Measurements from ENCODE around the gene PSME2. TPM values are rescaled to one million over a fixed set of nuclear protein-coding genes. Genes with fewer than 3 reads are reported as not detected.

The PSME2 gene
- polyA plus RNA-seq, 2 of the 4 experiments (the other 2 are of a cell fraction): 137 to 144 TPM

DNA sequence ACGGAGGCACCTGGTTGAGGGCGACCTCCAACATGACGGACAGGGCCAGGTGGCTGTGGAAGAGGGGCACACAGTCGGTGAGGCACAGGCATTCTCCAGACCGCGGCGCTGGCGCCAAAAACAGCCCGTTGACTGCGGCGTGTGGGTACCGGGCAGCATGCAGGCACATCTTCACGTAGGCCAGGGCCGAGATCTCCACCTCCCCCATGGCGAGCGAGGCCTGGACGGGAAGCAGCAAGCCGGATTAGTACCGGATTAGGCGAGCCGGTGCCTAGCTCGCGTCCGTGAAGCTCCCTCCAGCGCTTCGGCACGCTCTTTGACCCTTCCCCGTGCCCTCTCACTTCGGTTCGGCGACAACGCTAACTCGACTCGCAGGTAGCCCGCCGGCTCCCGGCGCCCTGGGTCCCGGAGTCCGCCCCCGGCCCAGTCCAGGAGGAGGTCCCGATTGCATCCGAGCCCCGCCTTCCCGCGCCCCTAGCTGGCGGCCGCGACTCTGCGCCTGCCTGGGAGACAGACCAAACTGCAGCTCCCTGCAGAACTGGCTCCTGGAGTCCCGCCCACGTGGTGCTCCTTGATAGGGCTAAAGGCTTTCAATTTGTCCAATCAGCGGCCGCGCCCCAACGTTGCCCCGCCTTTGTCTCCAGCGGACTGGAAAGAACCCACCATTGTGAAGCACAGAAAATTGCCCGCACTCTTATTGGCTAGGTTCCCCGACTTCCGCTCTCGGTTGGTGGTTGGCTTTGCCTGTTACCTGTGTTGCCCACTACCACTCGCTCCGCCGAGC lies 5.1 kb downstream of the PSME2 start, which contains the start of gene EMC9:
TSS of gene EMC9 (minus strand) at position 495 of the 784 bp plus-strand sequence. CDS start at position 208, 287 bp downstream.
- Histone ChIP-seq H3K9me3 (no peaks in the 10 kb centered on the region), H3K27ac (peak within 1 kb of the TSS; percentile 86 to 95), H3K4me2 (peak within 1 kb of the TSS; percentile 83), H3K4me3 (peak within 1 kb of the TSS; percentile 59), H3K4me1 (peaks cover 39% of the 10 kb centered on the region)
- CTCF ChIA-PET: interaction anchor here (0.9 to 12.6 kb wide), 8 partner anchors 10 to 166 kb away, joined by 3 to 168 read pairs (median 4); partner anchors contain the start of genes CIDEB, DCAF11, FITM1 and IPO4
- no peak for FAIRE-seq
- POLR2A ChIA-PET: interaction anchor here (0.7 to 2.9 kb wide), 10 partner anchors 9 to 101 kb away, joined by 3 to 31 read pairs (median 4); partner anchors contain the start of genes DCAF11, IRF9, NRL and PCK2
- no peak for TF ChIP-seq RNF2 (IDR thresholded peaks at IDR 0.05; ENCODE audit: borderline replicate concordance, low read depth)
- peak; percentile 25; the same call in 1 of the 2 replicates for TF ChIP-seq MYC (IDR thresholded peaks at IDR 0.05; ENCODE audit: borderline replicate concordance, low read length)
- TF ChIP-seq, protein P1, sequence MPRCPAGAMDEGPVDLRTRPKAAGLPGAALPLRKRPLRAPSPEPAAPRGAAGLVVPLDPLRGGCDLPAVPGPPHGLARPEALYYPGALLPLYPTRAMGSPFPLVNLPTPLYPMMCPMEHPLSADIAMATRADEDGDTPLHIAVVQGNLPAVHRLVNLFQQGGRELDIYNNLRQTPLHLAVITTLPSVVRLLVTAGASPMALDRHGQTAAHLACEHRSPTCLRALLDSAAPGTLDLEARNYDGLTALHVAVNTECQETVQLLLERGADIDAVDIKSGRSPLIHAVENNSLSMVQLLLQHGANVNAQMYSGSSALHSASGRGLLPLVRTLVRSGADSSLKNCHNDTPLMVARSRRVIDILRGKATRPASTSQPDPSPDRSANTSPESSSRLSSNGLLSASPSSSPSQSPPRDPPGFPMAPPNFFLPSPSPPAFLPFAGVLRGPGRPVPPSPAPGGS (IDR thresholded peaks at IDR 0.05): peak; percentile 64; the same call in 1 of the 3 replicates
- TF ChIP-seq, protein P2, sequence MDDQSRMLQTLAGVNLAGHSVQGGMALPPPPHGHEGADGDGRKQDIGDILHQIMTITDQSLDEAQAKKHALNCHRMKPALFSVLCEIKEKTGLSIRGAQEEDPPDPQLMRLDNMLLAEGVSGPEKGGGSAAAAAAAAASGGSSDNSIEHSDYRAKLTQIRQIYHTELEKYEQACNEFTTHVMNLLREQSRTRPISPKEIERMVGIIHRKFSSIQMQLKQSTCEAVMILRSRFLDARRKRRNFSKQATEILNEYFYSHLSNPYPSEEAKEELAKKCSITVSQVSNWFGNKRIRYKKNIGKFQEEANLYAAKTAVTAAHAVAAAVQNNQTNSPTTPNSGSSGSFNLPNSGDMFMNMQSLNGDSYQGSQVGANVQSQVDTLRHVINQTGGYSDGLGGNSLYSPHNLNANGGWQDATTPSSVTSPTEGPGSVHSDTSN (IDR thresholded peaks at IDR 0.05): peak; percentile 49; the same call in 1 of the 2 replicates
- TF ChIP-seq HOXB13 (CRISPR knock-in tag; IDR thresholded peaks at IDR 0.05; ENCODE audit: low read depth): no peak
- TF ChIP-seq, protein P3, sequence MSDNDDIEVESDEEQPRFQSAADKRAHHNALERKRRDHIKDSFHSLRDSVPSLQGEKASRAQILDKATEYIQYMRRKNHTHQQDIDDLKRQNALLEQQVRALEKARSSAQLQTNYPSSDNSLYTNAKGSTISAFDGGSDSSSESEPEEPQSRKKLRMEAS (IDR thresholded peaks at IDR 0.05): peak; percentile 79
- TF ChIP-seq CEBPB (IDR thresholded peaks at IDR 0.05): peak in 1 of 2 experiments; percentile 51; a peak in 1 of 4 replicates
- TF ChIP-seq USF2 (IDR thresholded peaks at IDR 0.05): peak; percentile 89
- peak; percentile 88 for TF ChIP-seq JUN (IDR thresholded peaks at IDR 0.05)
- TF ChIP-seq RFX5 (IDR thresholded peaks at IDR 0.05): peak; percentile 85
- no peak for TF ChIP-seq EHMT2 (IDR thresholded peaks at IDR 0.05; ENCODE audit: low read depth)
- TF ChIP-seq GATA3 (IDR thresholded peaks at IDR 0.05; ENCODE audit: borderline replicate concordance): no peak
- peak; percentile 81; the same call in 1 of the 2 replicates for TF ChIP-seq POLR2A (IDR thresholded peaks at IDR 0.05; ENCODE audit: low read length)
- 0 out of 2 replicates have a peak, but pooled peaks have one; percentile 61 for TF ChIP-seq PHF8 (IDR thresholded peaks at IDR 0.05; ENCODE audit: borderline replicate concordance, low read depth)
- TF ChIP-seq MAFK (IDR thresholded peaks at IDR 0.05; ENCODE audit: partially characterized antibody): peak; percentile 69
- peak; percentile 99 for DNase-seq (ENCODE audit: low read depth in 1 of 2, low spot score in 1 of 2)
- peak; percentile 81 to 93 for ATAC-seq
- 0% methylated on average over 59 of the region's 65 CpGs for WGBS (ENCODE audit: missing lambda C conversion rate)

DNA sequence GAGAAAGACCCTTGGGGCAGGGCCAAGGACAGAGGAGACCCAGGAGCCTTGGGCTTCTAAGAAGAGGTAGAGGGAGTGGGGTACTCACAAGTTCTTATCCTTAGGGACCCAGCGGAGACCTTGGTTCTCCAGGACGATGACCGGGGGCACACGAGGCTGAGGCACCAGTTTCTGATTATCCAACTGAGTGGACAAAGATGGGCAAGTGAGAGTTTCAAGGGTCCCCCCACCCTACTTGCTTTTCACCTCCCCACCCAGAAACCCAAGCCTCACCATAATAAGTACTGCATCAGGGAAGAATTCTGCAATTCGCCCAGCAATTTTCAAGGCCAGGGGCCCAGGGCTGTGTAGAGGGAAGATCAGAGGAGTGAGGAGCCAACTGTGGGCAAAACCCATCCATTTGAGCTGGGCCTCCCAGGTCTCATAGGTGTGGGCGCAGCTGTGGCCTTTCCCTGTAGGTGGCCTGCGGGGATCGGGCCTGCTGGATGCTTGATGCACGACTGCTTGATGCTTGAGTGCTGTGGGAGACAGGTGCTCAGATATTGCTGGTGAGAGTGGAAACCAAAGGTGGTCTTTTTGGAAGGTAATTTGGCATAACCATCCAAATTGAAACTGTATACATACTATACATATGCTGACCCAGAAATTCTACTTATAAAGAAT lies 7.0 kb downstream of the PSME2 start:
- no peak for TF ChIP-seq MYC (IDR thresholded peaks at IDR 0.05; ENCODE audit: borderline replicate concordance, low read length)
- TF ChIP-seq, protein P1 (IDR thresholded peaks at IDR 0.05): no peak
- ATAC-seq (no peak), FAIRE-seq (no peak), DNase-seq (ENCODE audit: low read depth in 1 of 2, low spot score in 1 of 2) (peak; percentile 38 to 46)
- Histone ChIP-seq H3K9me3 (no peaks in the 10 kb centered on the region), H3K4me3 (peak overlapping the region; percentile 59), H3K4me1 (peaks cover 37% of the 10 kb centered on the region), H3K4me2 (peak overlapping the region; percentile 78), H3K27ac (0 out of 6 replicates have a peak overlapping the region, but pooled peaks of 1 of the 2 experiments have one; percentile 7)
- WGBS (ENCODE audit: missing lambda C conversion rate): 88% methylated on average over 9 of the region's 9 CpGs
- ChIA-PET CTCF (interaction anchor here (1.0 to 5.4 kb wide), 7 partner anchors 15 to 105 kb away, joined by 3 to 47 read pairs (median 3); partner anchors contain the start of genes DCAF11, IRF9 and NRL), POLR2A (interaction anchor here (1.1 to 2.9 kb wide), 2 partner anchors 7 to 25 kb away, joined by 5 to 31 read pairs; partner anchors contain the start of genes DCAF11 and NRL)
